ENCODE results near the gene ARMC7.
"Not testable (repeated sequence)": the region's sequence is repeated elsewhere in the genome, so short reads cannot be mapped to it uniquely, and the experiment has no call there.

ARMC7 gene

DNA sequence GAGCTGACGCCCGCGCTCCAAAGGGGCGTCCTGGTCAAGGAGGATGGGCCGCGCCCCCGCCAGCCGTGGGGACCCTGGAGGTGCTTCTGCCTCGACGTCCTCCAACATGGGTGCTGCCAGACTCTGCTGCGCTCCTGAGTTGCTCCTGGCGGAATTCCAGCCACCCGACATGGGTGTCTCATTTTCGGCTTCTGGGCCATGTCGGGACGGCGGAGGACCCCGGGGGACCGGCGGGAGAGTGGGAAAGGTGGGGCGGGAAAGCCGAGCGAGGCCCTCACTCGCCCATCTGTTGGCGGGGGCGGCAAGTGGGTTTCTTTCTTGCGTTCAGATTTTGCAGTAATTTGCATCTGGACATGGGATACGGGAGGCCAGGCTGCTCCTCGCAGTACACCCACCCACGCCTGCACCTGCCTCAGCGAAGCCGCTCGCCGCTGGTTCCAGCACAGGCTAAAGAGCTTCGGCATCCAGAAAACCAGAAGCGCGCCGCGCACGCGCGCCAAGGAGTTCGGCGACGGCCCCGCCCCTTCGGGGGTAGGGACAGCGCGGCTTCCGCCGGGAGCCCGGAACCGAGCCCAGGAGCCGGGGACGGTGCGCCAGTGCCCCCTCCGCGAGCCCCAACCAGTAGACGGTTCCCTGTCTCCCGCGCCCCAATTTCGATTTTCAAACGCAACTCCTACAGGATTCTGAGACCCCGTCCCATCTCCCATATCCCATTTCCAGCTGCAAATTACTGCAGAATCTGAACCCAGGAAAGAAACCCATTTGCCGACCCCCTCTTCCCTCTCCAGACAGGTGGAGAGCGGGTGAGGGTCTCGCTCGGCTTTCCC lies at the start of gene ARMC7:
ARMC7 (plus strand) TSS at position 563 of the 827 bp plus-strand sequence. CDS start 320 bp downstream, outside the sequence.
- DNase-seq, result peak; percentile 91

DNA sequence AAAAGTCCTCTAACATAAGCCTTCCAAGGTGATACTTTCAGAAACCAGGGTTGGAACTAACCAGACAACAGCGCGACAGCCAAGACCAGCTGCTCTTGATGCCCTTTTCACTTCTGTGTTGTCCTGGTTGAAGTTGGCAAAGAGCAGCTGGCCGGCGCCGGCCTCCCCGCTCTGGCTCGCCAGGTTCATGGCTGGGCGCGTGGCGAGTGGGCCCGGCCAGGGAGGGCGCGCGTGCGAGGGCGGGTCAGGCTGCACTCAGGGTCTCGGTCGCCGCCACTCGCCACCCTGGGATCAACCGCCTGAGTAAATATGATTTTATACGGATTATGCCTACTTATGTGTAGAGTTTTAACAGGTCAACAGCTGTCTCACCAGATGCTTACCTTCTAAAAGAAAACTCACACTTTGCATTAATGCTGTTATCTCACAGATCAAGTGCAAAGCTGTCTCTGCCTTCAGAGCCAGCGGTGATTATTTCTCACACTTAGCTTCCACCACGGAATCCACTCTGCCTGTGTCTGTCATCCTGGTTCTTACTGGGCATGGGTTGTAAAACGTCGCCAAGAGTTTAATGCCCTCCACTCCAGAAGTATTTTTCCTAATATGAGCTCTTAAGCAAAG lies 49.2 kb upstream of the ARMC7 start:
- DNase-seq, result no peak

DNA sequence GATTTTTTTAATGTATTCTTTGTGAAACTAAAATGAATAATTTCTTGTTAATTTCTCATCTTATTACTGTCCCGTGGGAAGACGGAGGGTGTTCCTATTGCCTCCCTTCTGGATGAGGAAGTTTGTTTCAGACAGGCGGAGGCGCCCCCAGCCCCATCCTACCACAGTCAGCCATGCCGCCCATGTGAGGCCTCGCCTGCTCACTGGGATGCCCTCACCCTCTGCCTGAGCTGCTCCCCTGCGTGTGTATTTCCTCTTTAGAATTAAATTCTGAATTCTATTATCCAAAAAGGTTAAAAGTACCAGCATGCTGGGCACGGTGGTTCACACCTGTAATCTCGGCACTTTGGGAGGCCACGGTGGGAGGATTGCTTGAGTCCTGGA lies 48.7 kb upstream of the ARMC7 start:
- DNase-seq, result no peak

DNA sequence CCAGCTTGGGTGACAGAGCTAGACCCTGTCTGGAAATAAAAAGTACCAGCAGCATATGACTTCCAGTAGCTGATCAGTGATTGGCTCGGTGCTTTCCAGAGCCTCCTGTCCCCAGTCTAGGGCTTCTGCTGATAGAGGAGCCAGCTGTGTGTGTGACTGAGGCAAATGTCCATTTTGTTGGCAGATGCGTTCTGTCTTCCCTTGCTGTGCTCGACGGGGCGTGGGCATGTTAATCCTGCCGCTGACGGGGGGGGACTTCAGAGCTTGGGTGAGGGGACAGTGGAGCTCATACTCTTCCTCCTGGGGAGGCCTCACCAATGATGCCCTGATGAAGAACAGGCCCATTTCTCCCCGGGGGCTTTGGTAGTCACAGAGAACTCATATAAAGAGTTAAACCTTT lies 48.2 kb upstream of the ARMC7 start:
- DNase-seq, result no peak

DNA sequence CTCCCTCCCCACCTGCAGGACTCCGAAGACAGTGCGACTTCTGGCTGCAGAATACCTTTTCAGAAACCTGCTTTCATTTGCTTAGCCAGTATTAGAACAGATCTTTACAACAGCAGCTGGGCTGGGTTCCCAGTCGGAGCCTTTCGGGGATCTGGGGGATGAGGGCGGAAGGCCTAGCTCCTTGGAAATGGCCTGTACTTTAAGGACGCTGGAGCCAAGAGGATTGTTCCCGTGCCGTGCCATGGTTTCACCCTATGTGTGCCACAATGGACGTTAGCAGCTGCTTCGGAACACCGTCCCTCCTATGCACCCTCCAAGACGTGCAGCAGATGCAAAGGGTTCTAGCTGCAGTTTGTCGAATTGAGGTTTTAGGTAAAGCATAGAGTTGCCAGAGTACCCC lies 46.6 kb upstream of the ARMC7 start:
- DNase-seq, result no peak

DNA sequence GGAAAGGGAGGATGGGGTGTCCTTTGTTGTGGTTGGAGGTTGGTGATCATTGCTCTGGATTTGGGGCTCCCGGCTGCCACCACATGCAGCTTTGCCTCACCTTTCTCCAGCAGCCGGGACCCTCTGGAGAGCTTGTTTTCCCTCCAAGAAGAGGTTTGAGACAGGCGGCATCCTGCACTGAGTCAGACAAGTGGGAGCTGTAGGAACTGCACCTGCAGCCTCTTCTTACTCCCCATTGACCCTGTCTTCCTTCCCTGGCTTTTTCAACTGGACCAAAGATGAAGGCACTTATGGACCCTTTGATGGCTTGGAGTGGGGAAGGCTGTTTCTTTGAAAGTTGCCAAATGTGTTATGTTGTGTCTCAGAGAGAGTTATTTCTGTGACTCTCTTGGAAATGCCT lies 46.1 kb upstream of the ARMC7 start:
- no peak for DNase-seq

DNA sequence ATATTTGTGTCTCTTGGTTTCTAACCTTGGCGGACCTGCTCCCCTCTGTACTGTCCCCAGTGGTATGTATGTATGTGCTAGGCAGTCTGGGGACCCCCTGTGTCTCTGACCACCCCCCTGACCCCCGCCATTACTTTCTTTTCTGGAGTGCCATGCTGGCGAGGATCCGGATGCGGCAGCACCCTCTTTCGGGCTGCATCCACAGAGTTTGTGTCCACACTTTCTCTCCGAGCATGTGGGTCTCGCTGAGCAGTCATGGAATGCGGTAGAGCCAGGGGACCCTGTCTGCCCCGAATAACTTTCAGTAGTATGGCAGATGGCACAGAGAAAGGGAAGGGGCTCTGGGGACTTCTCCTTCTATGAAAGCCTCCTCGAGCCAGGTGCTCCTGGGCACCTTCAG lies 45.7 kb upstream of the ARMC7 start:
- no peak for DNase-seq

DNA sequence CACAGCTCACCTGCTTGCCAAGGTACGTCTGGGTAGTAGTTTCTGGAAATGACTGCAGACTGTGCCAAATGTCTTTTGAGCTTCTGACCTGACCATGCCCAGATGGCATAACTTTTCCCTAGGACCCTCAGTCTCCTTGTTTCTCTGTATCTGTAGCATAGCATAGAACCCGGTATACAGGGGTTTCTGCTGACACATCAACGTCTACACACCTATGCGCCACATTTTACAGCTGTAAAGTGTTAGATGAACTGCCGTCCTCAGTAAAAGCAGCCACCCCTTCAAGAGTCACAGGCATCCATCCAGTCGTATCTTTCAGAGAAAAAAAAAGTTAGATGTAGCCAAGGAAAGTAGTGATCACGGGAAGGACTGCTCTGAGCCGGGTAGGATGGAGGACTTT lies 45.3 kb upstream of the ARMC7 start:
- DNase-seq, result no peak

DNA sequence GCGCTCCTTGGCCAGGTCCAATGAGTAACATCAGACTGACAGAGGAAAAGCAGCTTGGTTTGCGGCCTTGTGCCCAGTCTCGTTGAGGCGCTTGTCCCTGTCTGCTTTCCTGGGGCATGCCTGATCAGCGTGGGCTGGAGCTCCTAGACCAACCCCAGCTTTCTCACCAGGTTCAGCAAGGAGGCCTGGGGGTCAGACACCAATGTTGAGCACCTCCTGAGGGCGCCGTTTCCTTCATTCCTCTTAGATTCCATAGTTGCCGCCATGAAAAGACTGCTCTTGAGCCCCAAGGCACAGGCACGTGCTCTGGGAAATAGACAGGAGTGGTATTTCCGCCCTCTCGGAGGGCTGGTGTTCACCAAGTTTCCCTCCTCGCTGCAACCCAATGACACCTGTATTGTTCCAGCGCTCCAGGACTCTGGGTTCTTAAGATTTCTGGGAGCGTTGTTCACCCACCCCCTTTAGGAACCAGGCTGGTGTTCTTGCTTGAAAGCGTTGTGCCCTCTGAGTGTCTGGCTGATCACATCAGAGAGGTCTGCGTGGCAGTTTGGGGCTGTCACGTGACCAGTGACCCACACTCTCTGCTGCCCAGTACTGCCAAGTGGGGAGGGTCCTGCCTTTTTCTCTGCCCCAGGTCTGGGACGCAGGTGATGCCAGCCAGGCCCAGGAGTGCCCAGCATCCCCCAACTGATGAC lies 44.8 kb upstream of the ARMC7 start:
- DNase-seq, result no peak

DNA sequence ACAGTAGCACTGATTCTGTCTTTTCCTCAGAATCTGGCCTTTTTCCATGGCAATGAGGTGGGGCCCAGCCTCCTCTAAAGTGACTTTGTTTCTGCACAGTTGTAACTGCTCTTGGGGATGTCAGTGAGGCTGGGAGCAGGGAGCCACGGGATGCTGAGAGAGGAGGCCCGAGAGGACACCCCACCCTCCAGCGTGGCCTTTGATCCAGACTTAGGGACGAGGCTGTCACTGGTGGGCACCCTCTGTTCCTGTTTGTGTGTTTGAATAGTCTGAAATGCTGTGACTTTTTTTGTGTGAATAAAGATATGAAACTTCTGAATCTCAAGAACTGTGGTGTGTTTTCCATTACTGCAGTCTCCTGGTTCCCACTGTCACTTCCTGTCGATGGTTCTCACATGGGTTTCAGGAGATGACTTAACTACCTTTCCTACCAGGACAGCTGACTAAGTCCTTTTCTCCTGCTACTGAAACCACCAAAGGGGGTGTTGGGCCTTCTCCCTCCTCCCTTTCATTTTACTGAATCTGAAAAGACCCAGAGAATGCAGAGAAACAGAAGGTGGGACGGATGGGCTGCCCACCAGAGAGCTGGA lies 44.1 kb upstream of the ARMC7 start:
- no peak for DNase-seq

DNA sequence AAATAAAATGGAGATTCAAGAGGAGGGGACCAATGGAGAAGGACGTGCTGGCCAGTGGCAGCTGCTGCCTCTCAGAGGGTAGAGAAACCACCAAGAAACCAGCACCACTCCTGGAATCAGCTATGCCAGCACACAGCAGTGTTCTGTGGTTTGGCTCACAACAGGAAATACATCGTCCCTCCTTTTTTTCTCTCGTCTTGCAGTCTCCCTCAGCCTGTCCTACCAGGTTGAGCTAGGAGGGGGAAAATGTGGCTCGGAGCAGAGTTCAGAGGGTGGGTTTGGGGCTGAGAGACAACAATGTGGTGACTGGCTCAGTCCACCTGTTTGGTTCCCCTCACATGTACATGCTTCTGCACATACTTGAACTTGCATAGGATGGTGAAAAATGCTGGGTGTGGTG lies 41.9 kb upstream of the ARMC7 start:
- no peak for DNase-seq

DNA sequence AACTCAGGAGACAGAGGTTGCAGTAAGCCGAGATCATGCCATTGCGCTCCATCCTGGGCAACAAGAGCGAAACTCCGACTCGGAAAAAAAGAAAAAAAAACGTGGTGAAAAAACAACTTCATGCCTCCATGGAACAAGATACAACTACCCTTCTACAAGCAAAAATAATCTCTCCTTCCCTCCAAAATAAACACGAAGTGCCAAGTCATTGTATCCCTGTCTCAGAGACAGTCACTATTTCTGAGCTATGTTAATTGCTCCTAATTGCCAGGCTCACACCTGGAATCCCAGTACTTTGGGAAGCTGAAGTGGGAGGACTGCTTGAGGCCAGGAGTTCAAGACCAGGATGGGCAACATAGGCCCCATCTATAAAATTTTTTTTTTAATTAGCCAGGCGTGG lies 41.0 kb upstream of the ARMC7 start:
- no peak for DNase-seq

DNA sequence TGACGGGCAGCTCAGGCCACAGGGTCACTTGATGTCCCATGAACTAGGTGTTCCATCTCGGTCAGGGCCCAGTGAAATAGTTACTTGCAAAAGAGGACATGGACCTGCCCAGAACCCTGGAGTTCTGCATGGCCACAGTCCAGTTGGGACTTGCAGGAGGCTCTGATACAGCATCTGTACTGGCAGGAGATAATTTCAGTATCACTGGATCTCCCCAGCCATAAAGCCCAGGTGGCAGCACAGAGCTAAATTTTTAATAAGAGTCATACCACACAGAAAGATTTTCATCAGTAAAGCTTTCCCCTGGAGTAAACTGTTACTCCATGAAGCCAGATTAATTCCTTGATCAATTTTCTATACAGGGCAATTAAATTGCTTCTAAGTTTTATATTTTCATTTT lies 40.0 kb upstream of the ARMC7 start:
- no peak for DNase-seq

DNA sequence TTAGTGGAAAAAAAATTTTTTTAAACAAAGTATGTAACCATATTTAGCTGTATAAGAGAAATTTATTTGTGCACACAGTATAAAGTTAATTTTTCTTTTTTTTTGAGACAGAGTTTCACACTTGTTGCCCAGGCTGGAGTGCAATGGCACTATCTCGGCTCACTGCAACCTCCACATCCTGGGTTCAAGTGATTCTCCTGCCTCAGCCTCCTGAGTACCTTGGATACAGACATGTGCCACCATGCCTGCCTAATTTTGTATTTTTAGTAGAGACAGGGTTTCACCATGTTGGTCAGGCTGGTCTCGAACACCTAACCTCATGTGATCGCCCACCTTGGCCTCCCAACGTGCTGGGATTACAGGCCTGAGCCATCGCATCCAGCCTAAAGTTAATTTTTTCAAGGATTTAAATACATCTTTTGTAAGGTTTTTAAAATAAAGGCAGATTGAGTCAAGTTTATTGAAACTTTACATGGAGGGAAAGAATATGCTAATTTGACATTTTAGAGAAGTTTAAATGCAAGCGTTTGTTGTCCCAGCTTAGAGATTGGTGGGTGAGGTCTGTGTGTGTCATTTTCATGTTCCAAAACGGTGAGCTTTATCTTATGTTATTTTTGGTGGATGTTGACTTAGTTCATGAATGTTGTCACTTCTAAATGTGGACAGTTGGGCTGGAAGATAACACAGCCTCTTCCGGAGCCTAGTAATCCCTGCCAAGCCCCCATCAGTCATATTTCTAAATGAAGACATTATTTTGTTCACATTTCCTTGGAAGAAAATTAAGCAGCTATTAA lies 38.1 kb upstream of the ARMC7 start:
- not testable (repeated sequence) for DNase-seq

DNA sequence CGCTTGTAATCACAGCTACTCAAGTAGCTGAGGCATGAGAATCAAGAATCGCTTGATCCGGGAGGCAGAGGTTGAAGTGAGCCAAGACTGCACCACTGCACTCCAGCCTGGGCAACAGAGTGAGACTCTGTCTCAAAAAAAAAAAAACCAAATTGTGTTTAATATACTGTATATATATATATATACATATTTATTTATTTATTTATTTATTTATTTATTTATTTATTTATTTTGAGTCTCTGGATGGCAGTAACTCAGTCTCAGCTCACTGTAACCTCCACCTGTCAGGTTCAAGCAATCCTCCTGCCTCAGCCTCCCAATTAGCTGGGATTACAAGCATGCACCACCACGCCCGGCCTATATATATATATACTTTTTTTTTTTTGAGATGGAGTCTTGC lies 36.9 kb upstream of the ARMC7 start:
- DNase-seq, result not testable (repeated sequence)

DNA sequence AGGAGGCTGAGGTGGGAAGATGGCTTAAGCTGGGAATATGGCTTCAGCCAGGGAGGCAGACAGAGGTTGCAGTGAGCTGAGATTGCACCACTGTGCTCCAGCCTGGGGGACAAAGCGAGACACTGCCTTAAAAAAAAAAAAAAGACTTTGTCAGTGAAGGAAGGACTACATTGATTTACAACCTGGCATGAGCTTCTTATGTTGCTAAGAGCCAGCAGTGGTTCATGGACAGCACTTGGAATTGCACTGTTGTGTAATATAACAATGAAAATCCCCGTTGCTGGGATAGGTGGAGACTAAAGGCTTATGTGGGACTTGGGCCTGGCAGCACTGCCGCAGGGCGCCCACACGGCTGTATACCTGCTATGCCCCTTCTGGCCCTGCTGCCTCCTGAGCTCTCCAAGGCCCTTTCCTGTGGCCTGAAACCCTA lies 36.1 kb upstream of the ARMC7 start:
- DNase-seq, result no peak

DNA sequence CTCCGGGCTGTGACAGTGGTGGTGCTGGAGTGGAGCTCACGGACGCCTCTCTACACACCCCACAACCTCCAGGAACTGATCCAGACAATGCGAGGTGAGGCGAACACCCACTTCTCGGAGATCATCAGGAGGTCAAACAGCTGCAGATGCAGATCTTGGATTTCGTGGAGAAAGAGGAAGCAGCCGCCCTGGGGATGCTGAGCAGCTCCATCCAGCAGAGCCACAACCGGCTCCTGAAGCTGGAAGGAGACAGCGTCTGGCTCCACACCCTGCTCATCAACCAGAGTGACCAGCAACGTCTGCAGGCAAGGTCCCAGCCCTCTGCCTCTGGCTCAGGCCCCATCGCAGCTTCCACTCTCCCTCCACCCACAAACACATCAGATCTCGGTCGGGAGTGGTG lies 35.2 kb upstream of the ARMC7 start:
- DNase-seq, result no peak

DNA sequence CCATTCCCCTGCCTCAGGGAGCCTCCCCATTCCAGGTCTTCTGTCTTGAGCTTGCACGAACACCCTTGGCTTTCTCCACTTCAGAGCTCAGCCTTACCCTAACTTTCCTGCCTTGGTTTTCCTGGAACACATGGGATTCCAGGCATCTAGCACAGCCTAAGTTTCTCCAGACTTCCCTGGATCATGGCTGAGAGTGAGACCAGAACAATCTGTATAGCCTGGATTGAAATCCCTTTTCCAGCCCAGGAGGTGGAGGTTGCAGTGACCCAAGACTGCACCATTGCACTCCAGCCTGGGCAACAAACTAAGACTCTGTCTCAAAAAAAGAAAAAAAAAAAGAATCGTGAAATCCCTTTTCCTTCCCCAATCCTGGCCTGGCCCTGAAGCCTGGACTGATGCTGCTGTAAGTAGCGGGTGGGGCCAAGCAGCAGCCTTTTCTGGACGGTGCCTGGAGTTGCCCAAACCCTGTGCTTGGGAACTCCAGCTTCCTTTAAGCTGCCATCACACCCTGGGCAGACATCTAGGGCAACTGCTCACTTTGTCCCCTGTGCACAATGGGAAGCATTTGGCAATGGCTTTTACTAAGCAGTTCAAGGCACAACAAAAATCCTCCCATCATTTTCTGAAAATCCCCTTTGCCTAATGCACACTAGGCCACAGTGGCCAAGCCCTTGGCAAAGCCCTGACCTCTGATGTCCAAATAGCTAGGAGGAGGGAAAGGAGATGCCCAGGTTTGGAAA lies 34.0 kb upstream of the ARMC7 start:
- DNase-seq, result no peak

DNA sequence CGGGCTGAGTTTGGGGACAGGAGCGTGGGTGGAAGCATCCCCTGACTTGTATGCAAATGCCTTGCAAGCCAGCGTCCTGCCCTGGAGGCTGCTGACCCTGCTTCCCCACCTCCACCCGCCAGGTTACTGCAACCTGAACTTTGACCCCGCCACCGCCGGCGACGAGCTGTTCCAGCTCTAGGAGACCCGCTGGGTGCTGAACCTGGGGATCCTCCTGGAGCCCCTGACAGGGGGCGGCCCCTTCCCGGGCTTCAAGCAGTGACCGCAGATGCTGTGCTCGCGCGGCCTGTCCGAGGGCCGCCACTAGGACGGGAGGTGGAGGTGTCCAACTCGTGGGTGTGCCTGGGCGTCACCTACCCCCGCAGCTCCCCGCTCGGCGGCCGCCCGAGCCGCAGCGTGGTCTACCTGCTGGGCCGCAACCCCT lies 32.7 kb upstream of the ARMC7 start:
- DNase-seq, result no peak

DNA sequence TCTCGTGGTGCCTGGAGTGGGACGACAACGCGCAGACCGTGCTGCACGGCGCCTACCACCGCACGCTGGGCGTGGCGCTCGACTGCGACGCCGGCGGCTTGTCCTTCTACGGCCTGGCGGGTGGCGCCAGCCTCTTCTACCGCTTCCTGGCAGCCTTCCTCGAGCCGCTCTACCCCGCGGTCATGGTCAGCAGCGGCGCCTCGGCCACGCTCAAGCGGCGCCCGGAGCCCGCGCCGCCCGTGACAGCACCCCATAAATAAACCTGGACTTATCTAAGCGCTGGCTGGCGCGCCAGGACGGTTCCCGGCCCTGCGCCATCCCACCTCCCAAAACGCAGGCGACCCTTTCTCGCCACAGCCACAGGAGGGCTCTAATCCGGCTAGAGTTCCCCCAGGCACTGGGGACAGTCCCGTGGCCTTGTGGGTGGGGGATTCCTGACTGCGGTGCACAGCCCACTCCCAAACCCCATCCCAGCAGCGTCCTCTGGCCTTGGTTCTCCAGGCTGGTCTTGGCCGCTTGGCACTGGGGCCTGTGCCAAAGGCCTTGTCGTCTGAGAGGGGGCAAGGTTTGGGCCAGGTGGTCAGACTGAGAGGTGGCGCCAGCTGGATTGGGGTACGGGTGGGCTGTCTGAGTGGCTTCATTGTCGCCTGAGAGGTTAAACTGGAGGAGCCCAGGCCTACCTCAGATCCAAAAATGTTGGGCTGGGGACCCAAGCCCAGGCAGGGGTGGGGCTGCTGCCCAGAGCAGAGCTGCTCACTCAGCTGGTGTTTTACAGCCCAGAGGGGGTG lies 32.1 kb upstream of the ARMC7 start:
- DNase-seq, result no peak
